Neural cell (in vitro differentiated cells): Measurements from ENCODE around the gene ZBTB7C. TPM values are rescaled to one million over a fixed set of nuclear protein-coding genes. Genes with fewer than 3 reads are reported as not detected.

Experiments
- H2AFZ ChIP-seq: fragments of 200-600, 300-800 bp; sonication (generic), shearing (Covaris generic); 2 replicates; pipeline ENCODE4 v1.6.0; 2014; ENCODE audit warnings: low read depth, mild to moderate bottlenecking, antibody characterized with exemption, low read length, moderate library complexity
- H3F3A ChIP-seq: fragments of 200-600 bp; shearing (Covaris generic); 2 replicates; pipeline ENCODE4 v1.6.1; 2016; ENCODE audit warnings: mild to moderate bottlenecking, moderate library complexity, mixed read lengths, antibody characterized with exemption, low read length; ENCODE audit not compliant: insufficient read depth, poor library complexity, severe bottlenecking
- H3K27ac ChIP-seq: fragments of 200-600, 300-800 bp; sonication (generic), shearing (Covaris generic); 2 replicates; pipeline ENCODE4 v1.5.1; 2014; ENCODE audit warnings: mild to moderate bottlenecking, low read length, moderate library complexity
- H3K27me3 ChIP-seq: fragments of 300-800, 200-600 bp; sonication (generic), shearing (Covaris generic); 2 replicates; pipeline ENCODE4 v1.6.0; 2014; ENCODE audit warnings: mild to moderate bottlenecking, low read depth, low read length, moderate library complexity; ENCODE audit not compliant: insufficient read depth
- H3K36me3 ChIP-seq: fragments of 300-800, 200-600 bp; sonication (generic), shearing (Covaris generic); 2 replicates; pipeline ENCODE4 v1.5.1; 2014; ENCODE audit warnings: mild to moderate bottlenecking, antibody characterized with exemption, low read length, moderate library complexity; ENCODE audit not compliant: insufficient read depth
- H3K4me2 ChIP-seq: fragments of 300-800, 200-600 bp; sonication (generic), shearing (Covaris generic); 2 replicates; pipeline ENCODE4 v1.6.0; 2014; ENCODE audit warnings: mild to moderate bottlenecking, low read length
- H3K4me3 ChIP-seq: fragments of 300-800, 200-600 bp; sonication (generic), shearing (Covaris generic); 2 replicates; pipeline ENCODE4 v1.5.1; 2014; ENCODE audit warnings: mild to moderate bottlenecking, low read length, moderate library complexity
- H3K79me2 ChIP-seq: fragments of 200-600 bp; shearing (Covaris generic); replicated peaks from 2 replicates; pipeline ENCODE4 v1.6.0; 2014; ENCODE audit warnings: mild to moderate bottlenecking, low read length, moderate library complexity; ENCODE audit not compliant: insufficient read depth
- H3K9ac ChIP-seq: fragments of 300-800, 200-600 bp; sonication (generic), shearing (Covaris generic); 2 replicates; pipeline ENCODE4 v1.6.1; 2016; ENCODE audit warnings: mild to moderate bottlenecking, low read length, mixed read lengths
- H3K9me2 ChIP-seq: fragments of 200-600 bp; shearing (Covaris generic); 2 replicates; pipeline ENCODE4 v1.6.1; 2016; ENCODE audit warnings: mild to moderate bottlenecking, low read length, mixed read lengths; ENCODE audit not compliant: insufficient read depth
- H3K9me3 ChIP-seq: fragments of 200-600, 300-800 bp; sonication (generic), shearing (Covaris generic); 2 replicates; pipeline ENCODE4 v1.6.1; 2016; ENCODE audit warnings: mild to moderate bottlenecking, mixed run types, low read length, moderate library complexity, mixed read lengths
- H4K20me1 ChIP-seq: fragments of 200-600 bp; shearing (Covaris generic); 2 replicates; pipeline ENCODE4 v1.6.1; 2016; ENCODE audit warnings: mild to moderate bottlenecking, mixed run types; ENCODE audit not compliant: insufficient read depth
- CTCF ChIP-seq: fragments of 450-650 bp; IDR thresholded peaks from 2 replicates; pipeline ENCODE4 v1.5.1; 2014; ENCODE audit warnings: antibody characterized with exemption, mild to moderate bottlenecking, moderate library complexity; ENCODE audit not compliant: poor library complexity, severe bottlenecking
- EP300 ChIP-seq: fragments of 450-650 bp; conservative IDR thresholded peaks from 2 replicates; pipeline ENCODE4 v1.6.1; 2014; ENCODE audit warnings: antibody characterized with exemption, mild to moderate bottlenecking, moderate library complexity; ENCODE audit not compliant: poor library complexity, severe bottlenecking
- EZH2 ChIP-seq: fragments of 200-600, 300-800 bp; shearing (Covaris generic), sonication (generic); IDR thresholded peaks from 2 replicates; pipeline ENCODE4 v1.6.1; 2014; ENCODE audit warnings: antibody characterized with exemption, low read length, borderline replicate concordance, mild to moderate bottlenecking; ENCODE audit not compliant: insufficient read depth, poor library complexity, severe bottlenecking
- MXI1 ChIP-seq: fragments of 450-650 bp; conservative IDR thresholded peaks from 2 replicates; pipeline ENCODE4 v1.6.1; 2014; ENCODE audit warnings: antibody characterized with exemption, mild to moderate bottlenecking; ENCODE audit not compliant: poor library complexity, severe bottlenecking
- POLR2AphosphoS5 ChIP-seq: IDR thresholded peaks from 2 replicates; pipeline ENCODE4 v1.6.1; 2012
- RAD21 ChIP-seq: fragments of 450-650 bp; conservative IDR thresholded peaks from 2 replicates; pipeline ENCODE4 v1.6.1; 2014; ENCODE audit warnings: antibody characterized with exemption, mild to moderate bottlenecking, moderate library complexity
- REST ChIP-seq: IDR thresholded peaks from 2 replicates; pipeline ENCODE4 v1.6.1; 2012; ENCODE audit warnings: borderline replicate concordance
- SMC3 ChIP-seq: fragments of 450-650 bp; conservative IDR thresholded peaks from 2 replicates; pipeline ENCODE4 v1.6.1; 2014; ENCODE audit warnings: antibody characterized with exemption, mild to moderate bottlenecking, moderate library complexity; ENCODE audit not compliant: poor library complexity
- TAF1 ChIP-seq: IDR thresholded peaks from 2 replicates; pipeline ENCODE4 v1.6.1; 2012; ENCODE audit warnings: low read depth
- polyA plus RNA-seq: library from polyadenylated mRNA; depleted of rRNA; stranded (reverse); fragments of >200 nt; gene quantifications from 2 replicates; pipeline ENCODE4 v1.2.3, GENCODE V29; 2014

The ZBTB7C gene
- polyA plus RNA-seq, 1 donor from 2014 or later: 2.4 TPM

GRCh38 chr18:48365965-48366364, 43.2 kb downstream of the ZBTB7C start:
- no peak overlapping the region for H2AFZ ChIP-seq
- no peaks in the 10 kb centered on the region for H3K79me2 ChIP-seq
- no peaks in the 10 kb centered on the region for H3K27me3 ChIP-seq
- H3K9ac ChIP-seq: no peak overlapping the region
- peaks cover 4% of the 10 kb centered on the region for H3K9me3 ChIP-seq
- H3K4me3 ChIP-seq: no peak overlapping the region
- no peaks in the 10 kb centered on the region for H3K9me2 ChIP-seq
- TF ChIP-seq EP300: no peak
- TF ChIP-seq RAD21: no peak
- no peak for TF ChIP-seq CTCF
- no peak for TF ChIP-seq SMC3
- TF ChIP-seq REST: no peak
- TF ChIP-seq EZH2: no peak
- TF ChIP-seq TAF1: no peak
- TF ChIP-seq POLR2AphosphoS5: no peak
- no peak for TF ChIP-seq MXI1
- H4K20me1 ChIP-seq: no peaks in the 10 kb centered on the region
- no peak overlapping the region for H3K4me2 ChIP-seq
- no peaks in the 10 kb centered on the region for H3K36me3 ChIP-seq
- H3K27ac ChIP-seq: no peak overlapping the region
- H3F3A ChIP-seq: no peaks in the 10 kb centered on the region

GRCh38 chr18:48364146-48364545, 45.0 kb downstream of the ZBTB7C start:
- TF ChIP-seq POLR2AphosphoS5: no peak
- no peak for TF ChIP-seq RAD21
- no peak for TF ChIP-seq EZH2
- TF ChIP-seq MXI1: no peak
- no peak for TF ChIP-seq TAF1
- no peak for TF ChIP-seq SMC3
- TF ChIP-seq REST: no peak
- TF ChIP-seq EP300: no peak
- TF ChIP-seq CTCF: no peak
- no peaks in the 10 kb centered on the region for H3K79me2 ChIP-seq
- H3K36me3 ChIP-seq: no peaks in the 10 kb centered on the region
- no peak overlapping the region for H3K4me2 ChIP-seq
- no peak overlapping the region for H3K9ac ChIP-seq
- H3F3A ChIP-seq: no peaks in the 10 kb centered on the region
- no peaks in the 10 kb centered on the region for H4K20me1 ChIP-seq
- H3K9me3 ChIP-seq: peaks cover 4% of the 10 kb centered on the region
- no peak overlapping the region for H2AFZ ChIP-seq
- H3K4me3 ChIP-seq: no peak overlapping the region
- H3K9me2 ChIP-seq: no peaks in the 10 kb centered on the region
- no peaks in the 10 kb centered on the region for H3K27me3 ChIP-seq
- H3K27ac ChIP-seq: no peak overlapping the region
